Renal cortical epithelial cell (primary cell): Measurements from ENCODE around the gene CNTLN. TPM values are rescaled to one million over a fixed set of nuclear protein-coding genes. Genes with fewer than 3 reads are reported as not detected.

Source experiments
- DNase-seq: peaks from one replicate; pipeline ENCODE4 v3.0.0-alpha.2; 2011; ENCODE audit warnings: low read depth
- total RNA-seq: library from RNA; depleted of rRNA; stranded (reverse); fragments of >200 nt; gene quantifications from 2 replicates; pipeline ENCODE4 v1.2.3, GENCODE V29; 2014

CNTLN gene
- total RNA-seq, 1 donor from 2014 or later: 9.5 TPM

- DNase-seq: peak; percentile 61
Observed at GRCh38 chr9:17422994-17423680, 288.3 kb downstream of the CNTLN start.

- DNase-seq: no peak
Observed at GRCh38 chr9:17423681-17424011, 288.8 kb downstream of the CNTLN start.

GRCh38 chr9:17425384-17425783 lies 290.5 kb downstream of the CNTLN start:
- no peak for DNase-seq

- no peak for DNase-seq
Observed at GRCh38 chr9:17433526-17433925, 298.7 kb downstream of the CNTLN start.

- DNase-seq: no peak
Observed at GRCh38 chr9:17436854-17437253, 302.0 kb downstream of the CNTLN start.

- no peak for DNase-seq
Observed at GRCh38 chr9:17437813-17438212, 303.0 kb downstream of the CNTLN start.

- DNase-seq: peak; percentile 80
Observed at GRCh38 chr9:17445126-17445525, 310.3 kb downstream of the CNTLN start.

- DNase-seq: no peak
Observed at GRCh38 chr9:17453751-17454150, 318.9 kb downstream of the CNTLN start.

GRCh38 chr9:17462869-17463464 lies 328.1 kb downstream of the CNTLN start:
- DNase-seq: peak; percentile 69

- DNase-seq: no peak
Observed at GRCh38 chr9:17470036-17470813, 335.4 kb downstream of the CNTLN start.

GRCh38 chr9:17472126-17472525 lies 337.3 kb downstream of the CNTLN start:
- DNase-seq: no peak

- DNase-seq: no peak
Observed at GRCh38 chr9:17476401-17476800, 341.6 kb downstream of the CNTLN start.

GRCh38 chr9:17477816-17478215 lies 343.0 kb downstream of the CNTLN start:
- DNase-seq: no peak

- DNase-seq: no peak
Observed at GRCh38 chr9:17480966-17481365, 346.1 kb downstream of the CNTLN start.

- peak; percentile 15 for DNase-seq
Observed at GRCh38 chr9:17481565-17481964, 346.7 kb downstream of the CNTLN start.

- no peak for DNase-seq
Observed at GRCh38 chr9:17484906-17485305, 350.1 kb downstream of the CNTLN start.

- no peak for DNase-seq
Observed at GRCh38 chr9:17486396-17486795, 351.6 kb downstream of the CNTLN start.

GRCh38 chr9:17487467-17487866 lies 352.6 kb downstream of the CNTLN start:
- DNase-seq: no peak

- DNase-seq: no peak
Observed at GRCh38 chr9:17488662-17489061, 353.8 kb downstream of the CNTLN start.

GRCh38 chr9:17490110-17490509 lies 355.3 kb downstream of the CNTLN start:
- DNase-seq: no peak

GRCh38 chr9:17491780-17492179 lies 356.9 kb downstream of the CNTLN start:
- no peak for DNase-seq

- no peak for DNase-seq
Observed at GRCh38 chr9:17503196-17503595, 368.4 kb downstream of the CNTLN start.

GRCh38 chr9:17509151-17509550 lies 374.3 kb downstream of the CNTLN start:
- peak; percentile 13 for DNase-seq
